Measurements from ENCODE around the gene VRK3.

GRCh38 chr19:50040967-50041366 lies 15.8 kb upstream of the VRK3 start:
- TF ChIP-seq CTCF (IDR thresholded peaks at IDR 0.05) (no peak), POLR2AphosphoS5 (IDR thresholded peaks at IDR 0.05) (no peak)

Data from transverse colon (tissue), 4 donors.